Upper lobe of right lung (tissue), 1 donor: Measurements from ENCODE around the gene RETNLB. TPM values are rescaled to one million over a fixed set of nuclear protein-coding genes. Genes with fewer than 3 reads are reported as not detected.

Source experiments
- ATAC-seq: fragments of 200-7000 bp; cut with Tn5 transposase; one replicate; pipeline ENCODE4 v1.9.1; 2020; ENCODE audit warnings: mild to moderate bottlenecking, moderate library complexity
- DNase-seq: peaks from one replicate; pipeline ENCODE4 v3.0.0-alpha.2; 2020
- H3K27ac ChIP-seq: fragments of 200-600 bp; one replicate; pipeline ENCODE4 v1.8.0; 2022
- H3K27me3 ChIP-seq: fragments of 200-600 bp; one replicate; pipeline ENCODE4 v1.8.0; 2022; ENCODE audit warnings: mild to moderate bottlenecking
- H3K36me3 ChIP-seq: fragments of 200-600 bp; one replicate; pipeline ENCODE4 v1.8.0; 2022
- H3K4me1 ChIP-seq: fragments of 200-600 bp; one replicate; pipeline ENCODE4 v1.8.0; 2022
- H3K4me3 ChIP-seq: fragments of 200-600 bp; one replicate; pipeline ENCODE4 v1.8.0; 2022; ENCODE audit warnings: mild to moderate bottlenecking
- H3K9me3 ChIP-seq: fragments of 200-600 bp; one replicate; pipeline ENCODE4 v1.8.0; 2022
- CTCF ChIP-seq: fragments of 200-600 bp; IDR thresholded peaks from one replicate; pipeline ENCODE4 v1.8.0; 2022; ENCODE audit warnings: antibody characterized with exemption
- intact Hi-C: fragments of 100-400 bp; cut with DNase I; formaldehyde crosslinking; loops from one replicate; pipeline ENCODE4 v1.11.0; 2022
- total RNA-seq: library from RNA; stranded (reverse); fragmentation: NEBNext Ultra II Directional; extraction: Animal tissue kit (Norgen Biotek cat#: 25700); gene quantifications from one replicate; pipeline ENCODE4 v1.2.1, GENCODE V29; 2021
- donor health status: DM: no; HTN: yes; CAD: no; lungs with severe emphysema.

The RETNLB gene
- total RNA-seq, 1 donor from 2014 or later: not detected

- H3K36me3 ChIP-seq: no peaks in the 10 kb centered on the region
- TF ChIP-seq CTCF: no peak
- H3K4me3 ChIP-seq: no peak overlapping the region
- ATAC-seq (no peak), DNase-seq (no peak)
- no peaks in the 10 kb centered on the region for H3K9me3 ChIP-seq
- H3K27me3 ChIP-seq: no peaks in the 10 kb centered on the region
- no peak overlapping the region for H3K27ac ChIP-seq
- no peaks in the 10 kb centered on the region for H3K4me1 ChIP-seq
- intact Hi-C loops: no loop called here
Measured at GRCh38 chr3:108718454-108718853, 38.8 kb downstream of the RETNLB start.

- Histone ChIP-seq H3K9me3 (no peaks in the 10 kb centered on the region), H3K27me3 (no peaks in the 10 kb centered on the region), H3K4me3 (no peak overlapping the region), H3K36me3 (no peaks in the 10 kb centered on the region), H3K27ac (no peak overlapping the region), H3K4me1 (no peaks in the 10 kb centered on the region)
- no peak for TF ChIP-seq CTCF
- DNase-seq: no peak
- intact Hi-C loops: no loop called here
- ATAC-seq: no peak
Measured at GRCh38 chr3:108713816-108714215, 43.4 kb downstream of the RETNLB start.

- H3K4me1 ChIP-seq: no peaks in the 10 kb centered on the region
- no peak for TF ChIP-seq CTCF
Measured at GRCh38 chr3:108713009-108713516, 44.1 kb downstream of the RETNLB start.

More at GRCh38 chr3:108713009-108713516, 44.1 kb downstream of the RETNLB start:
- intact Hi-C loops: no loop called here
- ATAC-seq: no peak
- Histone ChIP-seq H3K27ac (no peak overlapping the region), H3K4me3 (no peak overlapping the region), H3K9me3 (no peaks in the 10 kb centered on the region), H3K36me3 (no peaks in the 10 kb centered on the region), H3K27me3 (no peaks in the 10 kb centered on the region)
- DNase-seq: no peak

Other genes starting within 250 kb of the RETNLB start
- gene MYH15, start 246.8 kb downstream of the RETNLB start, total RNA-seq: 0.90 TPM
- gene CIP2A, start 168.0 kb downstream of the RETNLB start, total RNA-seq: 1.9 TPM
- gene DZIP3, start 167.7 kb downstream of the RETNLB start, total RNA-seq: 8.9 TPM
- 1.1 TPM for gene TRAT1, start 65.4 kb upstream of the RETNLB start, total RNA-seq
- gene GUCA1C, start 196.5 kb upstream of the RETNLB start, total RNA-seq: not detected